ENCODE measurements around the gene GRID1.

The GRID1 gene

DNA sequence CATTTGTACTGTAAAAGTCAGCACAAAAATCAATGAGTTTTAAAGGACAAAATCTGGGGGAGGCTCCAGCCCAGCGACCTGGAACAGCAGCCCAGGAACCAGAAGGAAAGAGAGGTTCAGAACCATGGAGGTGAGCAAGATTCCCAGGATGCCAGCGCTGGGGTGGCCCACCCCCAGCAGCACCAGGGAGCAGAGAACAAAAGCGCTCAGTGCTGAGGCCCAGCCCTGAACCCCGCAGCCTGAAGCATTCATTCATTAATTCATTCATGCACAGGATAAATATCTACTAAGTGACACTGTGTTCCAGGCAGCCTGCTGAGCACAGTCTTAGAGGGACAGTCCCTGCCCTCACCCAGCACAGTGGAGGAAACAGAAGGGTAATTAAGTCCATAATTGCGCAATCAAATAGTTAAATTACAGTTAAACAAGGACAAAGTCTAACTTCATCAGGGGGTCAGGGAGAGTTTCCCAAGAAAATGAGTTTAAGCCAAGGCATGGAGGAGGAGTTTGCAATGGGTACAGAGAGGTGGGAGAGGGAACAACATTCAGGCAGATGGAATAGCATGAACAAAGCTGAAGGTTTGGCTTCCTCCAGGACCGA is 202.3 kb downstream of the GRID1 start:
- no peak for DNase-seq

DNA sequence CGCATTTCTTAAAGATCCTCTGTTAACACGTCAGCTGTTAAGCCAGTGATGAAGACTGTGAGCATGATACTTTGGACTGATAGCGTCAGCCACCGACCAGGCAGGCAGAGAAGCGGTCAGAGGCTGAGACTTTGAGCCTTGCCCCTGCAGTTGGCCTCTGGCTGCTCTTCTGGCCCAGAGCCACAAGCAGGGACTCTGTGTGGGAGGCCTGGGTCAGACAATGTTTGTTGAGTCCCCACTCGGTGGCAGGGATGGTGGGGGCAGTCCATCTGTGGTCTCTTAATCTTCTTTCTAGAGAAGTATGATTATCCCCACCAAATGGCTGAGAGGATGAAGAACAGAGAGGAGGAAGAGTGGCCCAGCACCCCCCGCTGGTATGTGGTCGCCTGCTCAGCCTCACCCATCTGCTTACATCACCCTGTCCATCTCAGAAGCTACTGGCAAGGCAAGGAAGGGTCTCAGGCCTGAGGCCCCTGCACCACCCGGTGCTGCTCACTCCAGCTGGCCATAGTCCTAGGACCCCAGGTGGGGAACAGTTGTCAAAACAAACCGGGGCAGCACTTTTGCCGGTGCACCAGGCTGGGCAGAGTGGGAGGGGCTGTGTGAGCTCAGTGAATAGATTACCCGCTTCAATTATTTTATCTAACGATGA is 202.9 kb downstream of the GRID1 start:
- DNase-seq = no peak

DNA sequence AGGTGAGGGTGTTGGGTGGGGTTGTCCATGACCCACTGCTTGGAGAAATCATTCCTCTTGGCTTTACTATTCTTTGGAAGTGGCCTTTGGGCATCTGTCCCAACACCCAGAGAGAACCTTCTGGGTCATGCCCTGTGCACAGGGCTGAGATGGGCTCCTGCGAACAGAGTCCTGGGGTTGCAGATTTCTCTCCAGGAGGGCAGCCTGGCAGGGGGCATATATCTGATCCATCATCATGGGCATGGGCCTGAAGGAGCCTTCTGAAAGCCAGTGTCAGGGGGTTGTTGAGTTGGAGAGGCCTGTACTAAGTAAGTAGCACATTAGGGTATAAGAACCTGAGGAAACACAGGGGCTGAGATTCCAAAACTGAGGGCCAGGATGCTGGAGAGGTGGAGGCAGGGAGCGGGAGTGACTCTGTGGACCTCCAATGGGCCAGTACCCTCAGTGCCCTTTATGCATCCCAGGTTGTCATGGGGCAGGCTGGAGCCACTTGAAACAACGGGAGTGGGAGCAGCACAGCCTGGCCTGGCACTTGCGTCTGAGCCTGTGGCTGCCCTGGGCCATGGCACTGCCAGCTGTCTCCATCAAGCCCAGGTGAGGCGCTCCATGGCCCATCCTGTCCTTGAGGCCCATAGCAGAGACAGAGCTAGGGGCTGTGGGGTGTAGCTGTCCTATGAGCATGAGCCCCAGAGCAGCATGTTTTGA is 203.7 kb downstream of the GRID1 start:
- no peak for DNase-seq

- no peak for DNase-seq
These were observed 204.6 kb downstream of the GRID1 start for GRCh38 chr10:86162036-86162435.

DNA sequence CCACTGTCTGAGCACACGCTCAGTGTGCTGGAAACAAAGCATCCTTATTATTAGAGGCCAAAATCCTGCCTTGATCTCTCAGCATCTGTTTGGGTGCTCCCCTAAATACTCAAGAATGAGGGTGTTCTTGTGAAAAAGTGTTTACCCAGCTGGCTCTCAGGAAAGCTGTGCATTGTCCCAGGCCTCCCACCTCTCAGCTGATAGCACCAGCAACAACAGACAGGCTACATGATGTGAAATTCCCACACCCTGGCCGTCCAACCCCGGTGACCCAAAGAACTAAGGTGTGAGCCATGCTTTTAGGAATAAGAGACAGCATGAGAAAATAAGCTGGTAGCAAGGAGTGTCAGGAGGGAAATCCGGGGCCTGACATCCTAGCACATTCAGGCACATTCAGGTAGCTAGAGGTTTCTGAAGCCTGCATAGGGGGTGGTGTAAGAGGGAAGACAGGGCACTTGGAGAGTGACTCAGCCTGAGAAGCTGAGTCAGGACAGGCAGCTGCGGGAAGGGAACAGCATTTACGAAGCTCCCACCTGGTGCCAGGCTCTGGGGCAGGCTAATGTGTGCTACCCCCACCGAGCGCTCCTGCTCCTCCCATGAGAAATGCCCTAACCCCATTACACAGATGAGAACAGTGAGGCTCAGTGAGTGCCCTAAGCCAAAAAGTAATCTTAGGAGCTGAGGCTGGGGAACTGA is 205.6 kb downstream of the GRID1 start:
- no peak for DNase-seq

DNA sequence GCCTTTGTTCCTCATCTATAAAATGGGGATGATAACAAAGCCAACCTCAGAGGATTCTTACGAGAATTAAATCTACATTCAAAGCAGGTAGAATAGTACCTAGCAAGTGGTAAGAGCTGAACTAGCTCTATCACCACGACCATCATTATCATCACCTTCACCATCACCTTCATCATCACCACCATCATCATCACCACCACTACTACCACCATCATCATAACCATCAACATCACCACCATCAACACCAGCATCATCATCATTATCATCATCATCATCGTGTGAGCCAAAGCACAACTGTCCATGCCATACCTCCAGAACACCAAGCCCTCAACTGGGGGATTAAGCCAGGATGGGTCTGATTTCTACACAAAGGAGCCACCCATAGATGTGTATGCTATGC is 206.8 kb downstream of the GRID1 start:
- no peak for DNase-seq

GRCh38 chr10:86155054-86155921 is 211.3 kb downstream of the GRID1 start:
- DNase-seq = no peak

DNA sequence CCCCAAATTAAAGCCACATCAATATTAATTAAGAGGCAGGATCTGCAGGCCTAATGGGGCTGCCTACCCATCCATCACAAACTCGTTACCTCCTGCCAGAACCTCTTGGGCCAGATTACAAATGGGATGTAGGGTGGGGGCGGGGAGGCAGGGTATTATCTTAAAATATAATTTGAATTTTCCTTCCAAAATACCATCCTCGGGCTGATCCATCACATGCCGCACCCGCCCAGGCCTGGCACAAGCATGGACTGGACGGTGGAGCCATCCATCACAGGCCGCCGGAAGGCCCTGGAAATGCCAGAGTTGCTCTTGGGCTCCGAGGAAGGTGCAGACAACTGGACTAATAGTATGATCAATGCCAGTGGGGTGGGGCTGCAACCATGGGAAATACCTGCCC is 212.8 kb downstream of the GRID1 start:
- no peak for DNase-seq

DNA sequence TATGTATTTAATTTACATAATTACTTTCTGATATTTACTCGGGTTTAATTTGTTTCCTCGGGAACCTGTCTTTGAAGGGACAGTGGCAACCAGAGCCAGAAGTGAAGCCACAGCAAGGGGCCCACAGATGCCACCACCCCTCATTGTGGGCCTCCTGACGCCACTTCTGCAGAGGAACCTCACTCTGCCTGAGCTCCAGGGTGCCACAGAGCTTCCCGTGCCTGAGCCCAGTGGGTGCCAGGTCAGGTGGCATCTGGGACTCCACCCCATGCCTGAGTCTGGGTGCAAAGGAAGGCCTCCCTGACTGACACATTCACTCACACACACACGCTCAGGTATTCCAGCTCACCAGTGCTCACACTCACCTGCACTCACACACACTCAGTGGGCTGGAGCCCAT is 213.7 kb downstream of the GRID1 start:
- no peak for DNase-seq

GRCh38 chr10:86152354-86152753 is 214.2 kb downstream of the GRID1 start:
- no peak for DNase-seq

DNA sequence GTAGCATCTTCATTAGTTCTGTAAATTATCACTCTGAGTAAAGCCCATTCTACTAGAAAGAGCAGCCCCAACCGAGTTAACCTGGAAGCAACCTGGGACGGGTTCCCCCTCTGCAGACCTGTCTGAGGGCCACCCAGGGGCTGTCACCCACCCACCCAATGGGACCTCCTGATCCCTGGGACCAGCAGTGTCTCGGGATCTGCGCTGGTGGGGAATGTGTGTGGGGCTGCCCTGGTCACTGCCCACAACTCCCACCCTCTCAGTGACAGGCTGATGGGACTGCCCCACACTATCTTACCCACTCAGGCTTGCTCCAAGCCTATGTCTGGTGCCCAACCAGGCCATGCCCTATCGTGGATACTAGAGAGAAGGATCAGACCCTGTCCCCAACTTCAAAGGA is 215.0 kb downstream of the GRID1 start:
- DNase-seq = no peak

GRCh38 chr10:86149257-86149656 is 217.3 kb downstream of the GRID1 start:
- DNase-seq = no peak

GRCh38 chr10:86148117-86148516 is 218.5 kb downstream of the GRID1 start:
- DNase-seq = no peak

- DNase-seq = no peak
These were observed 222.3 kb downstream of the GRID1 start for GRCh38 chr10:86144301-86144700.

DNA sequence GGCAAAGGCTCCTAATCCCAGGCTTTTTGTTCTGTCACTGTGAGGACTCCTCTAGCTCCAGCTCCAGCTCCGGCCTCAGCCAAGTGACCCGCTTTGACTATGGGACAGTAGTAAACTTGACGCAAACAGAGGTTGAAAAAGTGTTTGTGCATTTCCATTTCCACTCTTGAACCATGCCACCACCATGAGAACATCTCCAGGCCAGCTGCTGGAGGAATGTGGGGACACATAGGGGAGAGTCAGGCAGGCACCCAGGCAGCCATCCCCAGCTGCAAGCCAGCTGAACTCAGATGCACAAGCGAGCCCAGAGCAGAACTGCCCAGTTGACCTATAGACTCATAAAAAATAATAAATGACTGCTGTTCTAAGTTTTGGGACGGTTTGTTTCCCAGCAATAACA is 224.7 kb downstream of the GRID1 start:
- DNase-seq = no peak

GRCh38 chr10:86139066-86139657 is 227.4 kb downstream of the GRID1 start:
- DNase-seq = no peak

DNA sequence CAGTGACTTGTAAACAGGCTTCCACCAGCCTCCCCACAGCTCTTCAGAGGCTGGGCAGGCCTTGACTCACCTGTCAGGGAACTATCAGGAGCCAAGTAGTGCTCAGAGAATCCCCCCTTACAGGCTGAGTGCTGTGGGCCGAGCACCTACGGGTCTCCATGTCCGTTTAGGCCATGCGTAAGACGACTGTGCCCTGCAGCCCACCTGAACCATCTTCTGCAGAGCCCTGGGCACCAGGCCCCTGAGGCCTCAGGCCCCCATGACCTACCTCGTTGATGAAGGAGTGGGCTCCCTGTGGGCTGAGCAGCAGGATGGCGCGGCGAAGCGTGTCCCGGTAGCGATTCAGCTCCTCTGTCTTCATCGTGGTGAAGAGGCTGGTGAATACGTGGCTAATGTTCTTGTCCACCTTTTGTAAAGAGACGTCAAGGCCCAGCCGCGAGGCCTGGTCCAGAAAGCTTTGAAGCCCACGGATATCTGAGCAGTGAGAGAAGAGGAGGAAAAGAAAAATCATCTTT is 228.0 kb downstream of the GRID1 start:
- no peak for DNase-seq

DNA sequence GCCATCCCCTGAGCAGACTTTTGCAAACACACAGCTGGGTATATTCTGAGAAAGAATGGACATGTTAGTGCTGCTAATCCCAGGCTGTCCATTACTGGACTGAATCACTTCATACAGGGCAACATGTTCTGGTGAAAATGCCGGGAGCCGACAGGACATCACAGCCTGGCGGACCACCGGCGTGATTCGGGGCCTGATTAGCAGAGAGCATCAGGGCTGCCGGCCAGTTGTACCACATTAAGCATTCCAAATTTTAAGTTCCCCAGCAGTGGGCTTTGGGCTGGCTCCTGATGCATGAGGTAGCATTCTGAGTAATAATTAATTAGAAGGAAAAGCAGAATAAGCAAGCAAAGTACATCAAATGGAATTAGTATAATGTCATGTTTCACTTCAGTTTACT is 229.0 kb downstream of the GRID1 start:
- DNase-seq = no peak

GRCh38 chr10:86136934-86137333 is 229.7 kb downstream of the GRID1 start:
- DNase-seq = no peak

DNA sequence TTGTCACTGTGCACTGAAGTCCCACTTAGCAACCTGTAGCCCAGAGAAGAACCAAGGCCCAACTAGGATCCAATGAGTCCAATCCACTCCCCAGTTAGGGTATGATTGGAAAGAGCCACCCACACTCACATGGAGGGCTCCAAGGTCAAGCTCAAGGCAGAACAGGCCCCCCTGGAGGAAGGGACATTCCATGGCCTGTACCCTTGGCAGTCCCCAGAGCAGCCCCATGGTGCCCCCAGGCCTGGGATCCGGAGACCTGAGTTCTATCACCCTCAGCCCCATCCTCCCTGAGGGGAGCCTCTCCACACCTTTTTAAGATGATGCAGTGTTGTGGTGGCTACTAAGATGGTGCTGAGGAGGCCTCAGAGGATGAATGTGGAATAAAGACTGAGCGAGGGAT is 231.4 kb downstream of the GRID1 start:
- DNase-seq = no peak

GRCh38 chr10:86130737-86131475 is 235.7 kb downstream of the GRID1 start:
- DNase-seq = no peak
